Measurements from ENCODE around the gene CENPI.
A peak's percentile ranks its signal among the peaks of the same experiment; 100 is the strongest.
"Not testable (repeated sequence)": the region's sequence is repeated elsewhere in the genome, so short reads cannot be mapped to it uniquely, and the experiment has no call there.

CENPI gene

GRCh38 chrX:101097546-101098453 lies at the start of gene CENPI:
TSS of gene CENPI (plus strand) at chrX:101098204. CDS start at chrX:101101071, 2,867 bp downstream.
- DNase-seq (ENCODE audit: low read depth in 2 of 2) = peak; percentile 86 to 88

GRCh38 chrX:101051153-101051548 lies 46.9 kb upstream of the CENPI start:
- no peak for DNase-seq (ENCODE audit: low read depth in 2 of 2)

- DNase-seq (ENCODE audit: low read depth in 2 of 2) = peak; percentile 58 to 65
Measured at GRCh38 chrX:101051549-101052302, 46.3 kb upstream of the CENPI start, which contains the start of gene TRMT2B. TSS of gene TRMT2B (minus strand) at chrX:101052111. CDS start at chrX:101042289, 9,822 bp downstream.

- not testable (repeated sequence) for DNase-seq (ENCODE audit: low read depth in 2 of 2)
Measured at GRCh38 chrX:101056551-101056950, 41.5 kb upstream of the CENPI start.

- no peak for DNase-seq (ENCODE audit: low read depth in 2 of 2)
Measured at GRCh38 chrX:101057093-101057714, 40.8 kb upstream of the CENPI start.

GRCh38 chrX:101062176-101062575 lies 35.8 kb upstream of the CENPI start:
- DNase-seq (ENCODE audit: low read depth in 2 of 2) = no peak

- no peak for DNase-seq (ENCODE audit: low read depth in 2 of 2)
Measured at GRCh38 chrX:101071582-101071981, 26.4 kb upstream of the CENPI start.

- no peak for DNase-seq (ENCODE audit: low read depth in 2 of 2)
Measured at GRCh38 chrX:101078716-101079598, 19.0 kb upstream of the CENPI start, which contains the start of gene TMEM35A. TSS of gene TMEM35A (plus strand) at chrX:101078879. CDS start at chrX:101079003, 124 bp downstream.

GRCh38 chrX:101079736-101080270 lies 18.2 kb upstream of the CENPI start:
- DNase-seq (ENCODE audit: low read depth in 2 of 2) = no peak

GRCh38 chrX:101080326-101081124 lies 17.5 kb upstream of the CENPI start:
- DNase-seq (ENCODE audit: low read depth in 2 of 2) = no peak

- no peak for DNase-seq (ENCODE audit: low read depth in 2 of 2)
Measured at GRCh38 chrX:101081231-101081630, 16.8 kb upstream of the CENPI start.

GRCh38 chrX:101091817-101092216 lies 6.2 kb upstream of the CENPI start:
- DNase-seq (ENCODE audit: low read depth in 2 of 2) = no peak

GRCh38 chrX:101108284-101108683 lies 10.3 kb downstream of the CENPI start:
- no peak for DNase-seq (ENCODE audit: low read depth in 2 of 2)

- DNase-seq (ENCODE audit: low read depth in 2 of 2) = no peak
Measured at GRCh38 chrX:101117701-101118100, 19.7 kb downstream of the CENPI start.

GRCh38 chrX:101136235-101136634 lies 38.2 kb downstream of the CENPI start:
- DNase-seq (ENCODE audit: low read depth in 2 of 2) = no peak

All from activated CD8-positive, alpha-beta memory T cell treated with anti-CD3 and anti-CD28 coated beads for 4 hours (primary cell).